ENCODE results near the gene RDH16. TPM values are rescaled to one million over a fixed set of nuclear protein-coding genes. Genes with fewer than 3 reads are reported as not detected.

Gene RDH16
- total and polyA plus RNA-seq, 2 experiments from 2014 or later, result 0.52 to 0.66 TPM

GRCh38 chr12:56991319-56992246, 34.2 kb upstream of the RDH16 start:
- Histone ChIP-seq H3K4me2 (no peak overlapping the region), H3K9me2 (ENCODE audit: insufficient read depth) (no peaks in the 10 kb centered on the region), H3K27ac (ENCODE audit: low read depth) (no peak overlapping the region), H4K20me1 (replicated peaks; ENCODE audit: insufficient read depth) (no peaks in the 10 kb centered on the region; the same call in 1 of the 2 replicates), H3K36me3 (ENCODE audit: insufficient read depth) (no peaks in the 10 kb centered on the region), H3K79me2 (replicated peaks; ENCODE audit: insufficient read depth) (no peaks in the 10 kb centered on the region), H3K27me3 (ENCODE audit: insufficient read depth) (no peaks in the 10 kb centered on the region), H3K4me3 (no peak overlapping the region), H3F3A (replicated peaks; ENCODE audit: low read depth) (no peaks in the 10 kb centered on the region), H3K4me1 (ENCODE audit: insufficient read depth) (peaks cover 10% of the 10 kb centered on the region), H2AFZ (no peak overlapping the region)
- H3K4me3 Mint-ChIP-seq, result no peak overlapping the region
- ATAC-seq (no peak), DNase-seq (ENCODE audit: low spot score) (no peak)
- TF ChIP-seq CTCF (conservative IDR thresholded peaks at IDR 0.05; ENCODE audit: low read depth in 2 of 2) (no peak), JUNB (IDR thresholded peaks at IDR 0.05; ENCODE audit: unreplicated experiment) (no peak), ZNF114 (CRISPR knock-in tag; IDR thresholded peaks at IDR 0.05) (no peak)
- TF ChIP-seq, protein P1, sequence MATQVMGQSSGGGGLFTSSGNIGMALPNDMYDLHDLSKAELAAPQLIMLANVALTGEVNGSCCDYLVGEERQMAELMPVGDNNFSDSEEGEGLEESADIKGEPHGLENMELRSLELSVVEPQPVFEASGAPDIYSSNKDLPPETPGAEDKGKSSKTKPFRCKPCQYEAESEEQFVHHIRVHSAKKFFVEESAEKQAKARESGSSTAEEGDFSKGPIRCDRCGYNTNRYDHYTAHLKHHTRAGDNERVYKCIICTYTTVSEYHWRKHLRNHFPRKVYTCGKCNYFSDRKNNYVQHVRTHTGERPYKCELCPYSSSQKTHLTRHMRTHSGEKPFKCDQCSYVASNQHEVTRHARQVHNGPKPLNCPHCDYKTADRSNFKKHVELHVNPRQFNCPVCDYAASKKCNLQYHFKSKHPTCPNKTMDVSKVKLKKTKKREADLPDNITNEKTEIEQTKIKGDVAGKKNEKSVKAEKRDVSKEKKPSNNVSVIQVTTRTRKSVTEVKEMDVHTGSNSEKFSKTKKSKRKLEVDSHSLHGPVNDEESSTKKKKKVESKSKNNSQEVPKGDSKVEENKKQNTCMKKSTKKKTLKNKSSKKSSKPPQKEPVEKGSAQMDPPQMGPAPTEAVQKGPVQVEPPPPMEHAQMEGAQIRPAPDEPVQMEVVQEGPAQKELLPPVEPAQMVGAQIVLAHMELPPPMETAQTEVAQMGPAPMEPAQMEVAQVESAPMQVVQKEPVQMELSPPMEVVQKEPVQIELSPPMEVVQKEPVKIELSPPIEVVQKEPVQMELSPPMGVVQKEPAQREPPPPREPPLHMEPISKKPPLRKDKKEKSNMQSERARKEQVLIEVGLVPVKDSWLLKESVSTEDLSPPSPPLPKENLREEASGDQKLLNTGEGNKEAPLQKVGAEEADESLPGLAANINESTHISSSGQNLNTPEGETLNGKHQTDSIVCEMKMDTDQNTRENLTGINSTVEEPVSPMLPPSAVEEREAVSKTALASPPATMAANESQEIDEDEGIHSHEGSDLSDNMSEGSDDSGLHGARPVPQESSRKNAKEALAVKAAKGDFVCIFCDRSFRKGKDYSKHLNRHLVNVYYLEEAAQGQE (IDR thresholded peaks at IDR 0.05; ENCODE audit: unreplicated experiment), result no peak
- TF ChIP-seq, protein P2, sequence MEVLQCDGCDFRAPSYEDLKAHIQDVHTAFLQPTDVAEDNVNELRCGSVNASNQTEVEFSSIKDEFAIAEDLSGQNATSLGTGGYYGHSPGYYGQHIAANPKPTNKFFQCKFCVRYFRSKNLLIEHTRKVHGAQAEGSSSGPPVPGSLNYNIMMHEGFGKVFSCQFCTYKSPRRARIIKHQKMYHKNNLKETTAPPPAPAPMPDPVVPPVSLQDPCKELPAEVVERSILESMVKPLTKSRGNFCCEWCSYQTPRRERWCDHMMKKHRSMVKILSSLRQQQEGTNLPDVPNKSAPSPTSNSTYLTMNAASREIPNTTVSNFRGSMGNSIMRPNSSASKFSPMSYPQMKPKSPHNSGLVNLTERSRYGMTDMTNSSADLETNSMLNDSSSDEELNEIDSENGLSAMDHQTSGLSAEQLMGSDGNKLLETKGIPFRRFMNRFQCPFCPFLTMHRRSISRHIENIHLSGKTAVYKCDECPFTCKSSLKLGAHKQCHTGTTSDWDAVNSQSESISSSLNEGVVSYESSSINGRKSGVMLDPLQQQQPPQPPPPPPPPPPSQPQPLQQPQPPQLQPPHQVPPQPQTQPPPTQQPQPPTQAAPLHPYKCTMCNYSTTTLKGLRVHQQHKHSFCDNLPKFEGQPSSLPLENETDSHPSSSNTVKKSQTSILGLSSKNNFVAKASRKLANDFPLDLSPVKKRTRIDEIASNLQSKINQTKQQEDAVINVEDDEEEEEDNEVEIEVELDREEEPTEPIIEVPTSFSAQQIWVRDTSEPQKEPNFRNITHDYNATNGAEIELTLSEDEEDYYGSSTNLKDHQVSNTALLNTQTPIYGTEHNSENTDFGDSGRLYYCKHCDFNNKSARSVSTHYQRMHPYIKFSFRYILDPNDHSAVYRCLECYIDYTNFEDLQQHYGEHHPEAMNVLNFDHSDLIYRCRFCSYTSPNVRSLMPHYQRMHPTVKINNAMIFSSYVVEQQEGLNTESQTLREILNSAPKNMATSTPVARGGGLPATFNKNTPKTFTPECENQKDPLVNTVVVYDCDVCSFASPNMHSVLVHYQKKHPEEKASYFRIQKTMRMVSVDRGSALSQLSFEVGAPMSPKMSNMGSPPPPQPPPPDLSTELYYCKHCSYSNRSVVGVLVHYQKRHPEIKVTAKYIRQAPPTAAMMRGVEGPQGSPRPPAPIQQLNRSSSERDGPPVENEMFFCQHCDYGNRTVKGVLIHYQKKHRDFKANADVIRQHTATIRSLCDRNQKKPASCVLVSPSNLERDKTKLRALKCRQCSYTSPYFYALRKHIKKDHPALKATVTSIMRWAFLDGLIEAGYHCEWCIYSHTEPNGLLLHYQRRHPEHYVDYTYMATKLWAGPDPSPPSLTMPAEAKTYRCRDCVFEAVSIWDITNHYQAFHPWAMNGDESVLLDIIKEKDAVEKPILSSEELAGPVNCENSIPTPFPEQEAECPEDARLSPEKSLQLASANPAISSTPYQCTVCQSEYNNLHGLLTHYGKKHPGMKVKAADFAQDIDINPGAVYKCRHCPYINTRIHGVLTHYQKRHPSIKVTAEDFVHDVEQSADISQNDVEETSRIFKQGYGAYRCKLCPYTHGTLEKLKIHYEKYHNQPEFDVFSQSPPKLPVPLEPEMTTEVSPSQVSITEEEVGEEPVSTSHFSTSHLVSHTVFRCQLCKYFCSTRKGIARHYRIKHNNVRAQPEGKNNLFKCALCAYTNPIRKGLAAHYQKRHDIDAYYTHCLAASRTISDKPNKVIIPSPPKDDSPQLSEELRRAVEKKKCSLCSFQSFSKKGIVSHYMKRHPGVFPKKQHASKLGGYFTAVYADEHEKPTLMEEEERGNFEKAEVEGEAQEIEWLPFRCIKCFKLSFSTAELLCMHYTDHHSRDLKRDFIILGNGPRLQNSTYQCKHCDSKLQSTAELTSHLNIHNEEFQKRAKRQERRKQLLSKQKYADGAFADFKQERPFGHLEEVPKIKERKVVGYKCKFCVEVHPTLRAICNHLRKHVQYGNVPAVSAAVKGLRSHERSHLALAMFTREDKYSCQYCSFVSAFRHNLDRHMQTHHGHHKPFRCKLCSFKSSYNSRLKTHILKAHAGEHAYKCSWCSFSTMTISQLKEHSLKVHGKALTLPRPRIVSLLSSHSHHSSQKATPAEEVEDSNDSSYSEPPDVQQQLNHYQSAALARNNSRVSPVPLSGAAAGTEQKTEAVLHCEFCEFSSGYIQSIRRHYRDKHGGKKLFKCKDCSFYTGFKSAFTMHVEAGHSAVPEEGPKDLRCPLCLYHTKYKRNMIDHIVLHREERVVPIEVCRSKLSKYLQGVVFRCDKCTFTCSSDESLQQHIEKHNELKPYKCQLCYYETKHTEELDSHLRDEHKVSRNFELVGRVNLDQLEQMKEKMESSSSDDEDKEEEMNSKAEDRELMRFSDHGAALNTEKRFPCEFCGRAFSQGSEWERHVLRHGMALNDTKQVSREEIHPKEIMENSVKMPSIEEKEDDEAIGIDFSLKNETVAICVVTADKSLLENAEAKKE (CRISPR knock-in tag; IDR thresholded peaks at IDR 0.05), result no peak
- H3K27me3 Mint-ChIP-seq (ENCODE audit: insufficient read depth, low read depth, poor library complexity), result peaks cover 8% of the 10 kb centered on the region
- H3K36me3 Mint-ChIP-seq (ENCODE audit: low read depth), result peaks cover 4% of the 10 kb centered on the region; the same call in 1 of the 3 replicates
- H3K27ac Mint-ChIP-seq, result no peak overlapping the region
- no peaks in the 10 kb centered on the region for H3K9me3 Mint-ChIP-seq
- peaks cover 18% of the 10 kb centered on the region for H3K4me1 Mint-ChIP-seq

Data from GM23338 (cell line).